UCSD-AML1 (cell line): Measurements from ENCODE around the gene PKNOX2.

Source experiments
- DNase-seq: peaks from one replicate; lab custom pipeline; 2025; ENCODE audit not compliant: unreplicated experiment; lab: John Stamatoyannopoulos, UW

Gene PKNOX2

DNA sequence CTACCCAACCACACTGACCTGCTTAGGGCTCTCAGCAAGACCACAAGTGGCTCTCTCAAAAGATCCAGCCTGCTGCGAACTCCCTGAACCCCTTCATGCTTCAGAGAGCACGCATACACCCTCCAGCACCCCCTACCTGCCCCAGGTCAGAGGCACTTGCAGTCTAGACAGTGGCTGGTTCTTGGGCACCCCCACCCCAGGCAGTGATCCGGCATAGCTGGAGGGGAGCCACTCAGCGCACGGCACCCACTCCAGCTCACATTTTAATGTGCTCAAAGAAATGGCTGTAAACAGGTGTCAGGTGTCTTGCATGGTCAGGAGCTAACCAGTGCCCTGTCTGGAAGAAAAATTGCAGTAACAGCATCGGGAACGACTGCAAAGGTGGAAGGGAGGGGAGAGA, 140.8 kb downstream of the PKNOX2 start:
- DNase-seq: no peak

DNA sequence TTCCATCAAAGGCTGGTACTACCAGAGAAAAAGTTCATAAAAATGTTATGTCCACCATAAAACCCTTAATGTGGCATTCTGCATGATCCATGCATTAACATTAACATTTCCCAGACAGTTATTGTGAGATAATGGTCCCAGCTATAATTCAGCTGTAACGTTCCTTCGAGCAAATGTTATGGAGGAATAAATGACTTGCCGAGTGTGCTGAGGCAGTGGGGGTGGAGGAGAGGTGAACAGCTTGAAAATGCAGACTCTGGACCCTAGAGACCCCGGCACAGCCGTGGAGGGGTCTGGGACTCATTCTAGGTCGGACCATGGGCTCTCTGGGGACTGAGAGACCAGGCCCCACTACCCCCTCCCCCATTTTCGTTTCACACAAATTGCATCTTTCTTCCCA, 141.9 kb downstream of the PKNOX2 start:
- no peak for DNase-seq

DNA sequence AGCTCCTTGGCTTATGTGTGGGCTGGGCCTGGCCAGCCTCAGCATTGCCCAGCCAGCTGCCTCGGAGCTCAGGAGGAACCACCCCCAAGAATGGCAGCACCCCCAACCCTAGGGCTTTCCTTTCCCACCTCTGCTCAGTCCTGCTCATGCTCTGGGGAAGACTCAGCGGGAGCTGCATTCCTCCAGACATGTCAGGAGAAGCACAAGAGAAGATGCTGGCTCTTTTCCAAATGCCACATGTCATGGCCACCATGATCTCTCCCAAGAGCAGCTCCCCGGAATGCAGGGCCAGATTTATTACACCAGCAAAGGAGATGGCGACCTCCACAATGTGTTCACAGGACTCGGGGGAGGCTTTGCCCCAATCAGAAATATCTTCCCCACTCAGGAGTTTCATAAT, 143.7 kb downstream of the PKNOX2 start:
- DNase-seq: no peak

DNA sequence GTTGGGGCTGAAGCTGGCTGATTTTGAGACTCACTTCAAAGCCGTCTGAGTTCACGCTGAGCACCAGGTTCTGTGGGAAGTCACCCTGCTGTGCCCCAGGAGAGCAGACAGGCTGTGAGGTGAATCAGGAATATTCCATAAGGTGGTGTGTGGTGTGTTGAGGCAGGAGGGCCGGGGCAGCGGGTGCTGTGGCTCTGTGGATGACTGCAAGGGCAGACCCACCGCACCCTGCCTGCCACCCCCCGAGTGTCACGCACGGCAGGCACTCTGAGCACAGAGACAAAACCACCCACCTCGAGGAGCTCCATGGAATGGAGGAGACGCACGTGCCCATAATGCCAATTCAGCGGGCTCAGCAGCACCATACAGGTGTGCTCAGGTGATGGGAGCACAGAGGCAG, 147.8 kb downstream of the PKNOX2 start:
- DNase-seq: no peak

DNA sequence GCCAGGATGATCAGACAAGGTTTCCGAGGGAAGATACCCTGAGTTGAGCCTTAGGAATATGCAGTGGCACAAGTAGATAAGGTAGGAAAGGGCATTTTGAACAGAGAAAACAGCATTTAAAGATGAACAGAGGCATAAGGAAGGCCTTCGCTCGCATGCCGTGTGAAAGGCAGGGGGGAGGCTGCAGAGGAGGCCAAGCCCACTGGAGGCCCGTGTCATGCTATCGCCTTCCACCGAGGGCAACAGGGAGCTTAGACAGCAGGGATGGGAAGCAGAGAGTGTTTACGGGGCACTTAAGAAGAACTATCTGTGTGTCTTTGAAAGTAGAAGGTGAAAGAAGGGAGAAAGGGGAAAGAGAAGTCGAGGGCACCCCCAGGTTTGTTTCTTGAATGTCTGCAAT, 148.3 kb downstream of the PKNOX2 start:
- DNase-seq: no peak

DNA sequence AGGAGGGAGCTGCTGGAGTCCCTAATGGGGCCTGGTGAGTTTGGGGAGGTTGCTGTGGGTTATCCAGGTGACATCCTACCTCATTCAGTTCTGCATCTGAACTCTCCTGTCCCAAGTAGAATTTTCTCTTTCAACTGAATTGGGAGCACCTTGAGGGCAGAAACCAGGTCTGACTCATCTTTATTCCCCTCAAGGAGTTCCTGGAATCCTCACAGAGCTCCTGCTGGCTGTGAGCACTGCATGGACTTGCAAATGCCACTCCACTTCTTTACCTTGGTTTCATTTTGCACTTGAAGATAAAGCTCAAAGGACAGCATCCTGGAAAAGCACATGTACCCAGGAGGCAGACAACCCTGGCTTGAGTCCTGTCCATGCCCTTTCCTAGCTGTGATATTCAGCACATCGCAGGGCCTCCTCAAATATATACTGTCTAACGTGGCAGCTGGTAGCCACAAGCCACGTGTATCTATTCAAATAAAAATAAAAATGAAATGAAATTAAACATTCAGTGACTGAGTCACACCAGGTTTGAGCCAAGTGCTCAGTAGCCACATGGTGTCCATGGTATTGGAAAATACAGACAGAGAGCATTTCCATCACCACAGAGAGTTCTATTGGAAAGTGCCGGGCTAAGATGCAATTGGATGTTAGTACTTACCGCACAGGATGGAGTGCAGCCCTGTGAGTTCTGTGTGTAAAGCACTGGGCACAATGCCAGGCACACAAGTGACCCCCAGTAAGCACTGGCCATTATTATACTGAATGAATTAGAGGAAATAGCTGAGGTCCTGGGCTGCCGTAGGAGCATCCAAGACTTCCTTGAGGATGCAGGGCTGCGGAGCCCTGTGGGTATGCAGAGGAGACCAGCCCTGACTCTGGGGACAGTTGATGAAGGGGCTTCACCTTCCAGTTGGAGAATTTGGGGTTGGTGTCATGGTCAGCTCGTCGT, 149.0 kb downstream of the PKNOX2 start:
- DNase-seq: no peak

DNA sequence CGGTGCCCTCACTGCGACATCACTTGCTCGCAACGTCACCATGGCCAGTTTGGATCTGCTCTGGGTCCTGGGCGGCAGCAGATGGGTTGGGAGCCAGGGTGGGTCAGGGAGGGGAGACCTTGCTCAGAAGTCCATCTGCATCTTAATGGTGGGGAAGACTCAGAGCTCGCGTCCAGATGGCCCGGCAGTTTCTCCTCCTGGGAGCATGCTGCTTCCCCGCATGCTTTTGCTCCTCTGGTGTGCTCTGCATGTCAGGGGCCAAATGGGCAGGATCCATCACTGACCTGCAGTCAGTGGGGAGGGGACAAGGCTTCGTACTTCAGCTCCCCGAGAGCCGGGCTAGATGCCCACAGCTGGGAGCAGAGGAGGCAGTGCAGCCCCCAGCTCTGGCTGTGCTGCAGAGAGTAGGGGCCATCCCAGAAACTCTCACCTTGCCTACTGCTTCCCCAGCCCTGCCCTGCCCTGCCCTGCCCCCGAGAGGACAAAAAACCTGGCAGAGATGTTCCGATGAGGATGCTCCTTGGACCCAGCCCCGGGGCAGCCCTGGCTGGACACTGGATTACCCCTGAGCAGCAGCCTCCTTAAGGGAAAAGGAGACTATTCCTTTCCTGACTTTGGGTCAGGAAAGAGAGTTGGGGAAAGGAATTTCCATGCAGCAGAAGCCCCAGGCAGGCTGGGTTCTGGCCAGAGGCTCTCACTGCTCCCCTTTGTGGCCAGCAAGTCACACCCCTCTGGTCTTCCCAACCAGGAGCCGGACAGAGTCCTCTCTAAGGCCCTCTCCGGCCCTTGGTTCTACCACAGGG, 149.9 kb downstream of the PKNOX2 start:
- no peak for DNase-seq

DNA sequence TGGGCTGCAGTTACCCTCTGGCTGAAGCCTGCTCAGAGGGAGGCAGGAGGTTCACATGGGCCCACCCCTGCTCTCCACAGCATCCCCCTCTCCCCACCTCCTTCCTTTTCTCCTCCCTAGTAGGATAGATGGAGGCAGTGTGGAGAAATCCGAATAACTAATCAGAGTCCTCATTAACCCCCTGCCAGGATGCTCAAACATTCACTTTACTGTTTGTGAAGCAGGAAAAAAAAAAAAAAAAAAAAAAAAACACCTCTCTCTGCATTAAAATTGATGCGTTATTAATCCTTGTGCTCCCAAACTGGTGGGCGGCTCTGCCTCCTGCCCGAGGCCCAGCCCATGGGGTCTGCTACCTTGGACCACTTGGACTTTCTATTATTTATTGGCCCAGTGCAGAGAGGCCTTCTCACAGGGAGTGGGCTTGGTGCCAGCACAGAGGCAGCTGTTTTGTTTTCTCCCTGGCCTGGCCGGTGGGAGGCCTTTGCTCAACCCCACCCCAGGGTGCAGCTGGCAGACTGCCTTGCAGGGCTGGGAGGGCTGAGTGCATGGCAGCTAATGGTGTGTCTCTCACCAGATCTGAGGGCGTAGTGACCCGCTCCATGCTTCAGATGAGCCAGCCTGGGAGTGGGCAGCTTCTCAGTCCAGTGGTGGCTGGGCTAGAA, 150.7 kb downstream of the PKNOX2 start:
- DNase-seq: no peak

DNA sequence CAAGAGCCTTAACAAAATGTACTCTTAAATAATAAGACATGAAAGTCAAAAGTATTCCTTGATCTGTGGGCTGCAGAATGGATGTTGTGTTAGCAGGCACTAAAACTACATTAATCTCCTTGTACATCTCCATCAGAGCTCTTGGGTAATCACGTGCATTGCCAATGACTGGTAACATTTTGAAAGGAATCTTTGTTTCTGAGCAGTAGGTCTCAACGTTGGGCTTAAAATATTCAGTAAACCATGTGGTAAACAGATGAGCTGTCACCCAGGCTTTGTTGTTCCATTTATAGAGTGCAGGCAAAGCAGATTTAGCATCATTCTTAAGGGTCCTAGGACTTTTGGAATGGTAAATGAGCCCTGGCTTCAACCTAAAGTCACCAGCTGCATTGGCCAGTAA, 152.9 kb downstream of the PKNOX2 start:
- no peak for DNase-seq

DNA sequence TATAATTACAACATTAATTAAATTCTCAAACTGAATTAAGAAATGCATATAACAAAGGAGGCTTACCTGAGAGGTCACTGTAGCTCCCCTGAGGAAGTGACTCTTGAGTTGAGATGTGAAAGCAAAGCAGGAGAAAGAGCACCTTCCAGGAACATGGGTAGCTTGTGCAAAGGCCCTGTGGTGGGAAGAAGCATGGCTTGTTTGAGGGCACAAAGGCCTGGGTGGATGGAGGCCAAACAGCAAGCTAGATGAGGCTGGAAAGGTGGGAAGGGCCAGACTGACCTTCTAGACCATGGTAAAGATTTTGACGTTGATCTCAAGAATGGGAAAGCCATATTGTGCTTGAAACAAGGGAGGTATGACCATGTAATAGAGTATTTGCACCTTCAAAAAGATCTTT, 155.1 kb downstream of the PKNOX2 start:
- DNase-seq: no peak

DNA sequence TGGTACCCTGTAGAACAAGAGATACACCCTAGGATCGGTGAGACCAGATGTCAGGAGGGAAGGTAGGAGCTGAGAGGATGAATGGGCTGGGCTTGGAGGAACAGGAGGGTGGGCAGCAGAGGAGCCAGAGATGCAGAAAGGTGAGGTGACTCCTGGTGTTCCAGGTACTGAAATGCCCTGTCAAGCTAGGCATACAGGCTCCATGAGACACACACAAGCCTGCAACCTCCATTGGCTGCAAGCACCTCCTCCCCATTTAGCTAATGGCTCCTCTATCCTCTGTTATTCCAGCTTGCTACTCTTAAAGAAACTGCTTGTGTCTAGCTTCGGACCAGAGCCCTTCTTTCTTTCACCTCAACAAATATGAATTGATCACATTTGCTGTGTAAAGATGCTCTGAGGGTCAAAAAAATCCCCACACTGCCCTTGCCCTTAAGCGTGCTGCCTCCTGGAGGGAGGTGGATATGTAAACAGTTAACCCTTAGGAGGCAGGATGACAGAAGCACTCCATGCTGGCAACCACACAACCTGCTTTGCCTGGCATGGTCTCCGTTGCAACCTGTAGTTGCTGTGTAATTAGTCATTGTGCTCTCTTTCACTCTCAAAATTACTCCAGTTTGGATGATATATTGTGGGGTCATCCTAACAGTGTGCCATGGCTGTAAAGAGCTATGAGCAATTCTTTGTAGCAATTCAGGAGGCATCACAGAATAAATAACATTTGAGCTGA, 156.0 kb downstream of the PKNOX2 start:
- DNase-seq: no peak

DNA sequence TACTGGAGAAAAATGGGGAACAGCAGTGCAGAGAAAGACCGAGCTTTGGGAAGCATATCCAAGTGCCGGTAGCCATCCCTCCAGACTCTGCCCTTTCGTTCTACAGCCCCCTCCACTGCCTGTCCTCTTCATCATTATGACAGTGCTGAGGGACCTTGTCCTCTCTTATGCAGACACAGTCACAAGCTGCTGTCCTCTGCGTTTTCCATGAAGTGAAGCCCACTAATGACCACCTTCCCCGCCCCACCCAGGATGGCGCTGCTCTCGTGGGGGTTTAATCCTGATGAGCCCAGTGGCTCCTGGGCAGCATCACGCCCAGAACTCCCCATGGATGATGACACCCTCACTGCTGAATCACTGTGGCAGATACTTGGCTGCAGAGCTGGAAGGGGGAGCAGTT, 157.7 kb downstream of the PKNOX2 start:
- no peak for DNase-seq

DNA sequence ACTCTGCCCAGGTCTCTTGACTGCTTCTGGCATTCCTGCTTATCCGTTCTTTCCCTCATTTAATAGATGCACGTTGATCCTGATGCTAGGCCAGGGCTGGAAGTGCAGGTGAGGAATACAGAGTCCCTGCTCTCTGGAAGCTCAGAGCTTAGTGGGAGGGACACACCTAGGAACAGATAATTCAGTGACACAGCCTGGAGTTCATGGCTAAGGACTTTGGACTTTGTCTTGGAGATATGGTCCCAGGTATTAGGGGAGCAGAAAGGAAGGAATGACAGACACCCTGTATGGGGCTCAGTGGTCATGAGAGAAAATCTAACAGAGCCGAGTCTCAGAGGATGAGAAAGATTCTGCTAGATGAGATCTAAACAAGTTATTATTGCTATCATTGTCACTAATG, 160.6 kb downstream of the PKNOX2 start:
- no peak for DNase-seq

DNA sequence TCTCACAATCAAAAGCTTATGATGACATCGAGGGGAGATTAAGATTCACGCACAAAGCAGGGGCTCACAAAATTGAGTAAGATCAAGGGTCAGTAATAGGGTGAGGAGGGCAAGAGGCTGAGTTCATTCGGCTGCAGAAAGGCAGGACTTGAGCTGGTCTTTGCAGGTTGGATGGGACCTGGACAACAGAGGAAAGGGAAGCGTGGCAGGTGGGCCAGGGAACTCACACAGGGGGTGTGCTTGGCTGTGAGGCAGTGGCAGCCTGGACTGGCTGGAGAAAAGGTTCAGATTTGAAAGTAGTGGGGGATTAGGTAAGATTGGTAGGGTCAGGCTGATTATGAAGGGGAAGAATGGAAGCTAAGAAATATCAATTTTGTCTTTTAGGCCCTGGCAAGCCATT, 161.6 kb downstream of the PKNOX2 start:
- no peak for DNase-seq

DNA sequence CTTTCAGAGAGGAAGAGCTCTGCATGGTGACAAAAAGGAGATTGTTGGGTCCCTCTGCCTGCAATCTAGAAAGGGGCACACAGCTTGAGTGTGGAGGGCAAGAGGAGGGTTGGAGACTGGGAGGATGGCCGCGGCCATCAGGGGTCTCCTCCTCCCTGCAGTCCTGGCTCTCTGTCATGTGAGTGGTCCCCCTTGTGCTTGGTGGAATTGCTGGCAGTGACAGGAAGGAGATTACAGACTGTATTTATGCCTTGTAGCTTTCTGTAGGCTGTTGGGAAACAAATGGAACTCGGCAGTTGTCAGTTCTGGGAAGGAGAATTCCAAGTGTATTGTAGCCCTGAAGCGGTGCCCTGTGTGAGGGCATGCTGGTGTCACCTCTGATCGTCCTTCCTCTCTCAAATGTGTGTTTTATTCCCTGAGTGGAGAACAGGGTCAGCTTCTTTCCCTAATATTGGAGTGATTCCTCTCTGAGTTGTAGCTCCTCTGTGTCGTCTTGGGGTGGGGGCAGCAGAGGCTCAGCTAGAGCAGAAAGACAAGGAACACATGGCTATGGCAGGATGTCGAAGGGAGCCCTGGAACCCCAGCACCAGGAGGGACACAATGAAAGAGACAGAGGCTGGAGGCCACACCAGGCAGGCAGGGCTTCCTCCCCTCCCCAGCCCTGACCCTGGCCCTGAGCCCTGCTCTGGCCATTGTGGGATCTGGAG, 163.1 kb downstream of the PKNOX2 start:
- no peak for DNase-seq

DNA sequence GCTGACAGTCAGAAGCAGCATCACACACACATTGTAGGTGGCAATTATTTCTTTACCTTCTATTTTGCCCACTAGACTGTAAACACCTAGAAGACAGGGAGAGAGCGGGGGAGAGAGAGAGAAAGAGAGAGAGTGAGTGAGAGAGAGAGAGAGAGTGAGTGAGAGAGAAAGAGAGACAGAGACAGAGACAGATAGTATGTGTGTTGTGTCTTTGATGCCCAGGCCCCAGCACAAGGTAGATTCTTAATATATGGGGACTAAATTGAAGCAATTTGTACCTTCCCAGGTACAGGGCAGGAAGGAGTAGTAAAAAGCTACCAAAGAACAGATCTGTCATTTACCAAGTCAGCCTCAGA, 163.7 kb downstream of the PKNOX2 start:
- DNase-seq: no peak

DNA sequence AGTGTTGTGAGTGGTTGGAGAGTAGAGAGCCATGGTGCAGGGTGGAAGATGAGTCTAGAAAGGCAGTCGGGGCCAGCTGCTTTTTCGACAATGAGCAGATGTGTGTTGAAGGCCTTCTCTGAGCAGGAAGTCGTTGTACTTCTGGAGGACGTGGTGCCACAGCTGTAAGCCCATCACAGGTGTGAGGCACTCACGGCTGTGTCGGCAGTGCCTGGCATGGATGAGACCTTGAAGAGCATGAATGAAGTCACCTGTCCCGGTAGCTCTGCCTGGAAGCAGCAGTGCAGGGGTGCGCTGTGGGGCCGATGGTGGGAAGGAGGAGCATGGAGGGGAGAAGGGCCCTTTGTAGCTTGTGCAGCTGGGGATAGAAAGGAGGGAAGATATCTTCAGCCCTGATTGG, 165.2 kb downstream of the PKNOX2 start:
- no peak for DNase-seq

DNA sequence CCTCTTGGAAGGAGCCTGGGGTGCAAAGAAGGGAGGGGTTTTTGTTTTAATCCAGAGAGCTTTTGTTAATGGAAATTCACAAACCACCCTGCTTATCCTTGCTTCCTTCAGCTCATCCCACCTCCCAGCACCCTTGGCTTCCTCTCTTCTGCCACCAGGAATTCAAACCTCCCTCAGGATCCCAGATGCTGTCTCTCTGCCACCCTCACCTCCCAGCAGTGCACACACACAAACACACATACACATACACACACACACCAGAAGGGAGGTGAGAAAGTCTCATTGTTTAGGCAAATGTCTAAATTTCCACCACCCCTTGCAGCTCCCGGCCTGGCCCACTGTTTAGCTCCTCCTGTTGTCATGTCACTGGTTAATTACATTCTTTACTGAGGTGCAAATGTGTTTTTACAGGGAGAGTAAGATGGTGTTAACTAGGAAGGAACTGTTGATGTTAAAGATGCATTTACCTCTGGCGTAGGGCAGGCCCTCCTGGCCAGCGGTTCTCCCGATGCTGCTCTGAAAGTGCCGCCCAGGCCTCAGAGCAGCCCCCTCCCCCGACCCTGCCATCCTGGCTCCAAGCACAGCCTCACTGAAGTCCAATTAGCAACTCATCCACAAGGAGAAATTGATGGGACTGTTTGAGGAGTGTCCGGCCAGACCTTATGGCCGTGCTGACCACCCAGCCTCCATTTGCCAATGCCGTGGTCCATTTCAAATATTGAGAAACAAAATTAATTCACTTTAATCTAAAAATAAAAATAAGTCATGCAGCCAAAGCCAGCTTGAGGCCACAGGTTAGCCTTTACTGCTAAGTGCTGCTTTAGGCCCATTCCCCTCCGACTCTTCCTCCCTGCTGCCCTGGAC, 166.1 kb downstream of the PKNOX2 start:
- no peak for DNase-seq

DNA sequence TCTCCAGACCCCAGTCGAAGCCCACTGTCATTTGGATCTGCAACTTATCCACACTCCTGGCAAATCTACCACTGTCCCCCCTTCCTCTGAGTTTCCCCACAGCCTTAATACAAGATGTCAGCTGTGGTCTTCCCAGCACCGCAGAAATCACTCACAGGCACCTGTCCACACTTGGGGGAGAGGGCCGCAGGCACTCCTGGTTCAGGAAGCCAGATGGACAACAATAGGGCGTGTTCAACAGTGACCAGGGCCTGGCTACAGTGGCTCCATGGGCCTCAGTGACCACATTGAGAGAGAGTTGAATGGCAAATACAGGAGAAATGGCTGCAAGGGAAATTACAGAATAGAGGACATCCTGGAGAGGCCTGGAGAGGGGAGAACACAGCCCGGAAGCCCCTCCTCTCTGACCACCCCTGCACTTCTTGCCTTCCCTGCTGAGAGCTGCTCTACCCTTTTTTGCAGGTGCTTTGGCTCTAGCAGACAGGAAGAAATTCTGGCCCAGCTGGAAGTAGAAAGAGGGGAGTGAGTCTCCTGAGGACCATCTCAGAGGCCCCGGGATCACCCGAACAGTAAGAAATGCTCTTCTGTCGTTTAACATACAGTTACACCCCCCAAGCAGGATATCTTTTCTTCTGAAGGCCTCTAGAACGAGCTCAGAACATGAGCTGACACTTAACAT, 166.9 kb downstream of the PKNOX2 start:
- no peak for DNase-seq
